Left hindlimb (tissue), 1 donor: ENCODE data around the gene PPFIA4.
"Not testable (repeated sequence)": the region's sequence is repeated elsewhere in the genome, so short reads cannot be mapped to it uniquely, and the experiment has no call there.

Source experiments
- DNase-seq: peaks from one replicate; pipeline ENCODE4 v3.0.0-alpha.2; 2018

PPFIA4 gene

DNA sequence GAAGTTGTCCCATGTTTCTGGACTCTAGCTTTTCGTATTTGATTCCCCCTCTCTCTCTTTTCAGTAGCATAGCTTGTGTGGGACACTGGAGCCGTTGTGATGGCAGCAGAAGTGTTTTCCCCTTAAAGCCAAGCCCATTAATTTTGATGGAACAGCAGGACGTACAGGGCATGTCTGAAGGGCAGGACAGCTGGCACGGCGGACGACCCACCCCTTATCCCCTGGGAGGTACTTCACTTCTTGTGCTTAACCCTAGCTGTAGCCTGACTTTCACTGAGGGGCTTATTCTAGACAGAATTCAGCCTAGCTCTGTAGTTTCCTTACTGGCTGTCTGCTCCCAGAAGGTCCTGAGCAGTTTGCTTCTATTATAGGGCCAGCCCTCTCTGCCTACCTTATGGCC lies 8.6 kb upstream of the PPFIA4 start:
- DNase-seq, result no peak

- not testable (repeated sequence) for DNase-seq
Measured at GRCh38 chr1:203022855-203023254, 3.4 kb upstream of the PPFIA4 start.

DNA sequence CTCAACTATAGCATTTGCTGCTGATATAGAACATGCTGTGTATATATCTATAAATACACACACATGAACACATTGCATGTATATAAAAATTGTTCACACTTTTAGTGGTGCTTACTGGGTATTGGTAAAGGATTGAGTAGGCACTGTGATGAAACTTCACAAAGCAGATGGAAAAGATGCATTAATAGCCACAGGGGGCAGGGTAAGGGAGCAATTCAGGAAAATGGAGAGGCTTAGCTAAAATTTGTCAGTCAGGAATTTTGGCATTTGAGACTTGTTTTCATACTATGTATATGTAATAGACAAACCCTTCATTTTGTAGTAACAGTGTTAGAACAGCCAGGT lies 633 bp upstream of the PPFIA4 start:
- no peak for DNase-seq

- DNase-seq, result peak; percentile 35
Measured at GRCh38 chr1:203026666-203027663, 674 bp downstream of the PPFIA4 start.

DNA sequence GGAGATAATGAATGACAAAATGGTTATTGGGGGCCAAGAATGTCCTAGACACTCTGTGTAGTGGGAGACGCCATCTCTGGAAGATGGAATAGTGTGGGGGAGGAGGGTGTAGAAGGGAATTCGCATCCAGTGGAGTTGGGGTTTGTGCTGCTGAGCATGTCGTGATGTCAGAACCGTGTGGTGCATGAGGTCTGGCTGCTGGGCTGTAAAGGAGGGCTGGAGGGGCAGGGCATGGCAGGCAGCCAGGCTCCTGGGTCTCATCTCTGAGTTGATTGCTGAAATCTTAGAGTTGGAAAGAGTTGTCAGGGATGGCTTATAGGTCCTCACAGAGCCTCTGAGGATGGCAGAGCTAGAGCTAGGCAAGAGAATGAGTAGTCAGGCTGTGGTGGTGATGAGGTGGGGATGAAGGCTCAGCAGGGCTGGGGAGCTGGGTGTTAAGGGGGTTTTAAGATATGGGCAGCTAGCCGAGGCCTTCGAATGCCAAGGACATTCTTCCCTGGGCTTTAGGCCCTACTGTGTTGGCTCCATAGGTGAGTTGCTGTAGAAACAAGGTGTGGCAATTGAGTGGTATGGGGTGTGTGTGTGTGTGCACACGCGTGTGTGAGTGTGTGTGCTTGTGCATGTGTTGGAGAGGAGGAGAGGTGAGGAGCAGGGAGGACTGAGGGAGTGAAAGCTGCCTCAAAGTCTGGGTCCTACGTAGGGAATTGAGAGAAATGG lies 1.9 kb downstream of the PPFIA4 start:
- DNase-seq, result no peak

- no peak for DNase-seq
Measured at GRCh38 chr1:203028784-203029553, 2.7 kb downstream of the PPFIA4 start.

GRCh38 chr1:203031467-203031866 lies 5.2 kb downstream of the PPFIA4 start:
- no peak for DNase-seq

DNA sequence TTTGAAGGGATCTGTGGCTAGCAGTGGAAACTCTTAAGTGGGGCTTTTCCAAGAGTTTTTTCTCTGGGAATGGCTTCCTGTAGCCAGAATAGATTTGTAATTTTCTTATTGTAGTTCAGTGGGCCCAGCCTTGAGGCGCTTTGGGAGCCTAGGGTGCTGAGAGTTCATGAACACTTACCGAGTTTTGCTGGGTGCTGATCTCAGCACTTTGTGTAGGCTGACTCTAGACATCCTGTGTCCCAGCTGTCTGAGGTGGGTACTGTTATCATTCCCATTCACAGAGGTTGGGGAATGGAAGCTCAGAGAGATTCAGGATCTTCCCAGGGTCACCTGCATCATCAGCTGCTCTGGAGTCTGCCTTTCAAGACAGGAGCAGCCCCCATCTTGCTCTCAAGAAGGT lies 7.0 kb downstream of the PPFIA4 start:
- DNase-seq, result no peak

- DNase-seq, result no peak
Measured at GRCh38 chr1:203033917-203034316, 7.6 kb downstream of the PPFIA4 start.

DNA sequence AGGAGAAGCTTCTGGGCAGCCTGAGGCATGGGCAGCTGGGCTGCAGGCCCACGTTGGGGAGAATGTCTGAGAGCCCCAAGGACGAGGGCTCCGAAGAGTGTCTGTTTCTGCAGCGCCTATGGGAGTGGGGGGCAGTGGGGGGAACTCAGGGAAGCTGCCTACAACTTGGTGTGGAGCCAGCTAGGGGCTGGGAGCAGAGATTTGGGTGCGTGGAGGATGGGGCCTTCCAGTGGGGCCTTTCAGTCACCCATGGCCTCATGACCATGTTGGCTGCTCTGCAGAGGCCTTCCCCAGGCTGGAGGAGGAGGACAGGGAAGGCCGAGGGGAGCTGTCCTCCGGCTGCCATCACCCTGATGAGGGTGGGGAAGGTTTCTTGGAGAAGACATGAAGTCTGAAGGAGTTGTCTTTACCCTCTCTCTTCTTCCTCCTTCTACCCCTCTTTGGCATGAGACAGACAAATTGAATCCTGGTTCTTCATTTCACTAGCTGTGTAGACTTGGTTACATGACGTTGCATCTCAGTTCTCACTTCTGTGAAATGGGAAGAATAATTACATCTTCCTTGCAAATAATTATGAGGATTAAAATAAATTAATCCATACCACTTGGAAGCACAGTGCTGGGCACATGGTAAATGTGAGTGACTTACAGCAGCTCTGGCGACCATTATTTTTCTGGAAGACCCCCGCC lies 8.3 kb downstream of the PPFIA4 start:
- DNase-seq, result no peak

GRCh38 chr1:203035111-203036000 lies 9.1 kb downstream of the PPFIA4 start:
- no peak for DNase-seq

GRCh38 chr1:203036135-203036534 lies 9.8 kb downstream of the PPFIA4 start:
- DNase-seq, result no peak

DNA sequence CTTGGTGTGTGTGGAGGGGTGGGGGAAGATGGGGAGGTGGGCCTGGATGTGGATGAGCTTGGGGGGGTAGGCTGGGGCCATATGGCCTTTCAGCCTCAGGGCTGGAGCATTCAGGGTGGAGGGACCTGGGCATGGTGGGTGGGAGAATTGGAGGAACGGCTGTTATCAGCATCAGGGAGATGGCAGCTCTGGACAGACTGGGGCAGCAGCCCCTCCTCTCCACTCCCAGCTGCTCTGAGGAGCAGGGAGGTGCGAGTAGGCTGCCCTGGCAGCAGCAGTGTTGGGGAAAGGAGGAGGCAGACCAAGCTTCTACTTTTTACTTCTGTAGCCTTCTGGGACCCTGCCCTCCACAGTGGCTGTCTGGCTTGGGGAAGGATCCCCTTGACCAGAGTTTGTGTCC lies 10.2 kb downstream of the PPFIA4 start:
- no peak for DNase-seq

DNA sequence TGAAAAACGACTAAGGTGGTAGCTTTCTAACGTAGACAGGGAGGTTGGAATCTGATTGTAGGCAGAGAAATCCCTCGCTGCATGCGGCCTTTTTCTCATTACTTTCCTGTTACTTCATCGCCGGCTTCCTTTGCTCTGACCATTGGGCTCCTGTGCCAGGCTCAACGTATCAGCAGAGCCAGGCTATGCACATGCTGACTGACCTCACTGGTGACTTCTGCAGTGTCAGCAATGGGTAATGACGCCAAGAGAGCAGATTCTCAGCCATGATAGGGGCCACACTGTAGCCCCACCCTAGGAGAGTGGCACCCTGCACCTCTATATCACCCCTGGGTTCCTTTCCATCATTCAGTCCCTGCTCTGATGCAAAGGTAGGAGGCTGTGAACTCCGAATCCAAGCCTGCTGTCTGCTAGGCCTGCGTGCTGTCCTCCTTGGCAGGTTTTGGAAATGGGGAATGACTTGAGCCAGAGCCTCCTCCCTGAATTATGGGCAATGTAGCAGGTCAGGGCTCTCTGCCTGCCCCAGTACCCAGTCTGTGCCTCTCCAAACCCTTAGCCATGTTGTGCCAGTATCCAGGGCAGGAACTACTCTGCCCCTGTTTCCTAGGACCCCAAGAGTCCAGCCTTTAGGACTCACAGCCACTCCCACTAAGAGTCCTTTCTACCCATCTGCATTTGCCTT lies 11.4 kb downstream of the PPFIA4 start:
- no peak for DNase-seq

GRCh38 chr1:203038217-203038741 lies 12.0 kb downstream of the PPFIA4 start:
- DNase-seq, result peak; percentile 67

DNA sequence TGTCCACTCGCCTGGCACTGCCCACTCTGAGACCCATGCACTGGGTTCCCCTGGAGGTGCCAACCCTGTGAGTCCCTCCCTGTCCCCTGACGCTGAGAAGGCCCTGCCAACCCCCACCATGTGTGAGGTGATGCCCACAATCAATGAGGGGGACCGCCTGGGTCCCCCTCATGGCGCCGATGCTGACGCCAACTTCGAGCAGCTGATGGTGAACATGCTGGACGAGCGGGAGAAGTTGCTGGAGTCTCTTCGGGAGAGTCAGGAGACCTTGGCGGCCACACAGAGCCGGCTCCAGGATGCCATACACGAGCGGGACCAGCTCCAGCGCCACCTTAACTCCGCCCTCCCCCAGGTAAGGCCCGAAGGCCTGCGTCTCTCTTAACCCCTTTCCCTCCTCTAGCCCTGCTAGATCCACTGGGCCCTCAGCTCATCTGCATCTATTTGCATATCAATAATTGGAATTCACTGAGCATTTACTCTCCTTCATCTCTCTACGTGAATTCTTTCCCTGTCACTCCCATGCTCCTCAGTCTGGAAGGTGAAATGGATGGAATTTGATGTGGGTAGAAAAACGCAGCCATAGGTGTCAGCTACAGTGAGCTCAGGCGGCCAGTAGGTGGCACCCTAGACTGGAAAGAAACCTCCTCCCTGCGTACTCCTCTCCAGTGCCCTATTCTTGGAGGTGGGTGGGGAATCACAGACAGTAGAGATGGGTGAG lies 12.8 kb downstream of the PPFIA4 start:
- peak; percentile 69 for DNase-seq

DNA sequence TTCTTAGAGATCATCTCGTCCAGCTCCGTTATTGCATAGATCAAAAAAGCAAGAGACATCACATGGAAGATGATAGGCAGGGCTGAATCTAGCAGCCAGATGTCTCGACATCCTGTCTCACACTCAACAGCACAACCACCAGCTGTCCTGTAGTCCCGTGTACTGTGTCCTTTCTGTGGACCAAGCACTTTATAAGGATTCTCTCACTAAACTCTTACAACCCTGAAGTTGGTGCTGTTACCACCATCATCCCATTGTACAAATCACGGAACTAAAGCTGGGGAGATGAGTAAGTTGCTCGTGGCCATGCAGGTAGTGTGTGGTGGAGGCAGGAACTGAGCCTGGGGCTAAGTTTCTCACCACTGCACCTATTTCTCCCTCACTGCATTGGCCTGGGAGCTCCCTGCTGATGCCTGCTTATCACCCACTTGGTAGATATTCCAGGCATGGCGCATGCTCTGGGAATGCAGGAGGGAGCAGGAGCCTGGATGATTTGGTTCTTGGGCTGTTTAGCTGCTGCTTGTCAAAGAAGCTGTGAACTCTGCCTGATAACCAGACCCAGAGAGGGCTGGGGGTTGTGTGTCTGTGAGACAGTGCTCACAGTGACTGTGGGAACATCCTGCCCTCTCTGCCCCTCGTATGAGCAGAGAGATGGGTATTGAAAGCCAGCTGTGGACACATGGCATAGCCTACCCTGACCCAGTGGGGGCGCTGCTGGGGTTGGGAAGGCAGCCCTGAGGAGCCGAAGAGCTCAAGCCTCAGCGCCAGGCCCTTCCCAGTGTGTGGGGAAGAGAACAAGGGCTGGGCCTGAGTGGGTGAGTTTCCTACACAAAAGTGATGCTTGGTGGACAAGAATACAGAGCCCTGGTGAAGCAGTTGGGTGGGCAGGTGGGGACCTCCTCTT lies 13.6 kb downstream of the PPFIA4 start:
- DNase-seq, result no peak

DNA sequence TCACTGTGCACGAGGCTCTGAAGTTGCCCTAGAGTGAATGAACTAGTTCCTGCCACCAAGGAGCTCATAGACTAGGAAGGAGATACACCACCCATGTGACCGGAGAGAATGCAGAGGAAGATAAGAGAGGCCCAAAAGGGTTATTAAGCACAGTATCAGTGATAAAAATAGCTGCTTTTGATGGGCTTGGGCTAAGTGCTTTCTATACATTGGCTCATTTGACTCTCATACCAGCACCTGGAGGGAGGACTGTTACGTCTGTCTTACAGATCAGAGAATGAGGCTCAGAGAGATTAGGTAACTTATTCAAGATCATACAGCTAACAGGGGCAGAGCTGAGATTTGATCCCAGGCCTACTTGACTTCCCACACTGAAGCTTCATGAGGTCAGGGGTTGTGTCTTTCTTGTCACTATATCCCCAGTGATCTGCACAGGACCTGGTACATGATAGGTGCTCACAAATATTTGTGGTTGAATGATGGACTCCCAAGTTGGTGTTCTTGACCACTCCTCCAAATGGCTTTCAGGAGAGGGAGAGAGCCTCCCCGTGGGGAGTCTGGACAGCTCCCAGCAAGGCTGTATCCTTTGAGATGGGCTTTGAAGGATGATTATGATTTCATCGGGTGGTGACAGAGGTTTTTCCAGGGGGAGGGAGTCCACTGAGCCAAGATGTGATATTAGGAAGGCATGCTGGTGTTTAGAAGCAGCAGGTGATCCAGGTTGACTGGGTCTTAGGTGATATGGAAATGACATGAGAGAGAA lies 14.4 kb downstream of the PPFIA4 start:
- no peak for DNase-seq
